ENCODE data around the gene MCM3.
A peak's percentile ranks its signal among the peaks of the same experiment; 100 is the strongest.

MCM3 gene

GRCh38 chr6:52305411-52305810 lies 20.9 kb upstream of the MCM3 start:
- no peak for DNase-seq (ENCODE audit: low read depth)
- H3K4me3 ChIP-seq (ENCODE audit: low read depth, low read length), result no peak overlapping the region

DNA sequence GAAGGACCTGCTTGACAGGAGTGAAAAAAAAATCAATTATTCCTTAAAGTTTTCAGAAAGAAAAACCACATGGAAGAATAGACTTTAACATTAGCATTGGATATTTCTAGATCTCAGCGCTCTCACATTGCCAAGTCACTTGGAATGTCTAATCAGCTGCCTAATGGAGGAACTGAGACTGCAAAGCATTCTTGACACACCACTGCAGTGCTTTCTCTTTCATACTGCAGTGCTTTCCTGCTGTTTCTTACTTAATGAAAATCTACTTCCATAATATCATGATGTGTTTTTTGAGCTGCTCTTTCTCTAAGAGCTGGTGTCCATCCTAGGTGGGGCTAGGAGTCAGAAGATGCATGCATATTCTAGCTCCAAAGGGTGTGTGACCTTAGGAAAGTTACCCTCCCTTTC lies 20.4 kb upstream of the MCM3 start:
- no peak overlapping the region for H3K4me3 ChIP-seq (ENCODE audit: low read depth, low read length)
- DNase-seq (ENCODE audit: low read depth), result no peak

DNA sequence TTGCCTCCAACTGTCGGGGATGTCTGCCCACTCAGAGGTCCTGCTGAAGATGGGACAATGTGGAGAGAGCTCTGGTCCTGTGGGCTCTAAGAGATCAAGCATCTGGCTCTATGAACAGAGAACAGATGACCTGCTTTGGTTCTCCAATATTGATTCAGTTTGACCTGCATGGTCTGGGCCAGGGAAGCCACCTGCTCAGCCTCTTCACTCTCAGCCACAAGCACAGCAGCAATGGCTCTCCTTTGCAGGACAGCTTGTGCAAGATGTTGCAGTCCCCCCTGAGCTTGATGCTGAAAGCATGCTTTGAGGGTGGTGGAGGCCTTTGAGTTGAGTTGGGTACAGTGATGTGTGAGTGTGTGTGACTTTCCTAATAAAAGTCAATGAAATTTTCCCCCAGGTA lies 18.6 kb upstream of the MCM3 start:
- H3K4me3 ChIP-seq (ENCODE audit: low read depth, low read length), result no peak overlapping the region
- DNase-seq (ENCODE audit: low read depth), result no peak

- no peak for DNase-seq (ENCODE audit: low read depth)
- H3K4me3 ChIP-seq (ENCODE audit: low read depth, low read length), result no peak overlapping the region
Observed at GRCh38 chr6:52301326-52301725, 16.8 kb upstream of the MCM3 start.

- DNase-seq (ENCODE audit: low read depth), result no peak
- no peak overlapping the region for H3K4me3 ChIP-seq (ENCODE audit: low read depth, low read length)
Observed at GRCh38 chr6:52300489-52300931, 16.0 kb upstream of the MCM3 start.

GRCh38 chr6:52299653-52300052 lies 15.1 kb upstream of the MCM3 start:
- no peak overlapping the region for H3K4me3 ChIP-seq (ENCODE audit: low read depth, low read length)
- no peak for DNase-seq (ENCODE audit: low read depth)

- no peak for DNase-seq (ENCODE audit: low read depth)
- no peak overlapping the region for H3K4me3 ChIP-seq (ENCODE audit: low read depth, low read length)
Observed at GRCh38 chr6:52297433-52297832, 12.9 kb upstream of the MCM3 start.

GRCh38 chr6:52293067-52293466 lies 8.5 kb upstream of the MCM3 start:
- no peak for DNase-seq (ENCODE audit: low read depth)

DNA sequence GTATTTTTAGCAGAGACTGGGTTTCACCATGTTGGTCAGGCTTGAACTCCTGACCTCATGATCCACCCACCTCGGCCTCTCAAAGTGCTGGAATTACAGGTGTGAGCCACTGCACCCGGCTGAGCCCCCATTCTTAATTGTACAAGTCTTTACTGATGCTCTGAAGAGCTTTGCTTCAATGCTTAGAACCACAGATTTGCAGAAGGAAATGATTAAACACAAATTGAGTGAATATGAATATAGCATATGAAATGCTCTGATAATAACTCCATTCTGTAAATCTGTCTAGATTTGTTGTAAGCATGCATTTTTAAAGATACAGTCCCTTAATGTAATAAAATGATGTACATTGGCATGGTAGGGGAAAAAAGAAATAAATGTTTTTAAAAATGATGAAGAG lies 4.3 kb upstream of the MCM3 start:
- H3K4me3 ChIP-seq (ENCODE audit: low read depth, low read length), result no peak overlapping the region
- DNase-seq (ENCODE audit: low read depth), result no peak

More at GRCh38 chr6:52293067-52293466, 8.5 kb upstream of the MCM3 start:
- H3K4me3 ChIP-seq (ENCODE audit: low read depth, low read length), result no peak overlapping the region

DNA sequence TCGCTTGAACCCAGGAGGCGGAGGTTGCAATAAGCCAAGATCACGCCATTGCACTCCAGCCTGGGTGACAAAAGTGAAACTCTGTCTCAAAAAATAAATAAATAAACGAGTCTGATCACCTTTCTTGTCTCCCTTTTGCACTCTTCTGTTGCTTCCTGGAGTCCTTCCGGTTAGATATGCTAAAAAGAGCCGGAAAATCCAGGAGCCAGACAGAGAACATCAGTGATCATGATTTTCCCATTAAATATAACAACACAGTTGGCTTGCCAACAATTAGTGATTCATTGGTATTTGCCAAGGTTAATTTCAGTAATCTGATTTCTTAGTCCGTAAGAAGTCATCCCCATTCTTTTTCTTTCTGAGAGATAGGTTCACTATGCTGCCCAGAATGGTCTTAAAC lies 3.7 kb upstream of the MCM3 start:
- H3K4me3 ChIP-seq (ENCODE audit: low read depth, low read length), result no peak overlapping the region
- no peak for DNase-seq (ENCODE audit: low read depth)

GRCh38 chr6:52286798-52287432 lies 2.4 kb upstream of the MCM3 start:
- DNase-seq (ENCODE audit: low read depth), result peak; percentile 40

DNA sequence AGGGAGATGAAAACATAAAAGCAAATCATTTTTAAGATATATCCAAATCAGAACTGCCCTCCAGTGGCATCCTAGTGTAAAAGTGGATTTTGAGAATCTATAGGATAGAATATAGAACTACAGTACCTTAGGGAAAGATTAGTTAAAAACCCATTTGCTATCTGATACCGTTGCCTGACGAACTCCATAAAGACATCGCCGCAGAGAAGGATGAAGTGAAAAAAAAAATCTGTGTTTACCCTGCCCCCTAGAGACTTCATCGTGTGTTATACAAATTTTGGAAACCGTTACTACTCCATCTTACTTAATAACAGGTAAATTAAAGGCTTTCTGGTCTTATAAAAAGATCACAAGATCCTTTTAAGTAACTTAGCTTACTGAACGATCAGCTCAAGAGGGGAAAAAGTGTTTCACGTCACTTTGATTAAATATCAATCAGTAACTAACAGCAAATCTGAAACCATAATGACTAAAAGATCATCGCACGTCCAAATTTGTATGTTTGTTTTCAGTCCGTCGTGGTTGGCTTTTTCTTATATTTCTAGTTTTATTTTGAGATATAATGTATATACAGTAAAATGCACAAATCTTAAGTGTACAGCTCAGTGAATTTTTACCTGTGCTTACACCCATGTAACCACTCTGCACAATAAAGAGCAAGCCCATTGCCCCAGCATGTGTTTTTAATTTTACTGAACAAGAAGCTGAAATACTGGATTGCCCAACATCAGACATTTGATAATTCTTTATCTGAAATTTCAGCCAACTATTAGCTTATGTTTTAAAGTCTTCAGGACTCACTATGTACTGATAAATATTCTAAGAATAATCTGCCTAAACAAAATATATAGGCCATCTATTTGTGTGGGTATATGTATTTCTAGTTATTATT lies 881 bp upstream of the MCM3 start:
- DNase-seq (ENCODE audit: low read depth), result no peak
- peak overlapping the region; percentile 85 for H3K4me3 ChIP-seq (ENCODE audit: low read depth, low read length)

More at GRCh38 chr6:52286798-52287432, 2.4 kb upstream of the MCM3 start:
- H3K4me3 ChIP-seq (ENCODE audit: low read depth, low read length), result no peak overlapping the region

- no peak for DNase-seq (ENCODE audit: low read depth)
- peak overlapping the region; percentile 85 for H3K4me3 ChIP-seq (ENCODE audit: low read depth, low read length)
Observed at GRCh38 chr6:52284131-52284459, 447 bp downstream of the MCM3 start.

DNA sequence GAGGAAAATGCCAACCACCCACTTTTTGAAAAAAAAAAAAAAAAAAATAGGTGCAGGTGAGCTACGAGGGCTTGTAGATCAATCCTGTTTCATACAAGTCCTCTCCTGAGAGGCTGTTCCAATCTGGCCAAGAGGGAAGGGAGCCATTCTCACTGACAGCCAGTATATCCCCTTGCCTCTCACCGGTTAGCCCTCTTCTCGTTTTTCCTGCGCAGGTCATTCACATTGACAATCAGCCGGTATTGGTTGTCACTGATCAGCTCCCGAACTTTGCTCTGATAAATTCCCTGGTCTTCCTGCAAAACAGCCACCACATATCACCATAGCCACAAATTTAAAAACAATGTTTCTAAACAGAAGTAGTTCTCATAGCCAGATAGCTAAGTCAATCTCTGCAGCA lies 1.4 kb downstream of the MCM3 start:
- no peak overlapping the region for H3K4me3 ChIP-seq (ENCODE audit: low read depth, low read length)
- DNase-seq (ENCODE audit: low read depth), result no peak

DNA sequence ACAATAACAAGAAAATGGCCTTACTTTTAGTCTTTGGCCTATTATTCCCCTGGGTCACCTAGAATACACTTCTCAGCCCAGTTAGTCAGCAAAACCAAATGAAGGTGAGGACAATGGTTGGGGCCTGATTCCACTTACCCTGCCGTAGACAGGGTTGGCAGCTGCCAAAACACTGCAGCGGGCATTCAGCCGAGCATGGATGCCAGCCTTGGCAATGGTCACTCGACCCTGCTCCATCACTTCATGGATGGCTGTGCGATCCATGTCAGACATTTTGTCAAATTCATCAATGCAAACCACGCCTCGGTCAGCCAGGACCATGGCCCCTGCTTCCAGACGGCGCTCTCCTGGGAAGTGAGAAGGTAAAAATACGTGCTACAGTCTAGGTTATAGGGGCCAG lies 8.4 kb downstream of the MCM3 start:
- DNase-seq (ENCODE audit: low read depth), result no peak
- H3K4me3 ChIP-seq (ENCODE audit: low read depth, low read length), result no peak overlapping the region

- DNase-seq (ENCODE audit: low read depth), result no peak
- no peak overlapping the region for H3K4me3 ChIP-seq (ENCODE audit: low read depth, low read length)
Observed at GRCh38 chr6:52271852-52272460, 12.6 kb downstream of the MCM3 start.

DNA sequence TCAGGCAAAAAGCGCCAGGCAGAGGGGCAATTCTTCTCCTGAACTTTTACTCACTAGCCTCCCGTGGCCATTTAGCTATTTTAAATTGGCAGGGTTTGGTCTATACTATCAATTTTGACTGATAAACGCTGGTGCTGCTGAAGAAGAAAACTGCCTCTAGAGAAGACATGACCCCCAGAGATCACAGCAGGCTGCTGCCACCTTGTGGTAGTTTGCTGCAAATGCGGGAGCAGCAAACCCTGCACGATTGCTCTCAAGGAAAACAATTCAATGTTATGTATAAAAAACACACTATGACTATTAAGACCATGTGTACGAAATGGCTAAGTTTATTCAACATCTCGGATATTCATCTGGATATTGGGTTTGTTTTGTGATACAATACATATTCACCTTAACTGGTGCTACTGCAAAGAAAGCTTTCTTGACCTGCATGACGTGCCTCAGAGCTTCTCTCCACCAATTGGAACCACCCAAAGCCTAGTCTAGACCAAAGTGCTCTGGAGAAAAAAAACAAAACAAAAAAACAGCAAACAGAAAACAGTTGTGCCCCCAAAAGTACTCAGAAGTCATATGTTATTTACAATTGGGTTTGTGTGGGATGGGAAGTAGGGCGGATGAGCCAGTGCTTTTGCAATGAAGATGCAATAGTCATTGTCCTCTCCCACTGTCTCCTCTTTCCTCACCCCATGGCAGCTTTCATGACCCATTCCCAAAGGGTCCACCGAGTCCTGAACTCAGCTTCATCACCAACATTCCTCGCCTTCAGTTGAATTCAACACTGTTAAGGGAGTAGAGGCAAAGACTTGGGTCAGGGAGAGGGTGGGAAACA lies 20.6 kb downstream of the MCM3 start:
- H3K4me3 ChIP-seq (ENCODE audit: low read depth, low read length), result no peak overlapping the region
- DNase-seq (ENCODE audit: low read depth), result peak; percentile 17

GRCh38 chr6:52262620-52263344 lies 21.8 kb downstream of the MCM3 start:
- no peak overlapping the region for H3K4me3 ChIP-seq (ENCODE audit: low read depth, low read length)
- DNase-seq (ENCODE audit: low read depth), result no peak

- peak; percentile 49 for DNase-seq (ENCODE audit: low read depth)
- H3K4me3 ChIP-seq (ENCODE audit: low read depth, low read length), result no peak overlapping the region
Observed at GRCh38 chr6:52261229-52261628, 23.3 kb downstream of the MCM3 start.
